Type B pancreatic cell (in vitro differentiated cells): ENCODE measurements around the gene DENND1C. TPM values are rescaled to one million over a fixed set of nuclear protein-coding genes. Genes with fewer than 3 reads are reported as not detected.
A peak's percentile ranks its signal among the peaks of the same experiment; 100 is the strongest.

Experiments used
- DNase-seq: peaks from one replicate; pipeline ENCODE4 v3.0.0; 2021; ENCODE audit warnings: mixed read lengths; ENCODE audit not compliant: unreplicated experiment; ENCODE audit errors: extremely low spot score
- H3K27ac Mint-ChIP-seq: 2 replicates; pipeline ENCODE4 v1.8.0; 2021; ENCODE audit warnings: mild to moderate bottlenecking, mixed read lengths
- H3K27me3 Mint-ChIP-seq: 2 replicates; pipeline ENCODE4 v1.8.0; 2021; ENCODE audit warnings: mixed read lengths
- H3K36me3 Mint-ChIP-seq: 2 replicates; pipeline ENCODE4 v1.8.0; 2021; ENCODE audit warnings: mixed read lengths
- H3K4me1 Mint-ChIP-seq: one replicate; pipeline ENCODE4 v1.8.0; 2021; ENCODE audit warnings: mixed read lengths; ENCODE audit not compliant: unreplicated experiment
- H3K4me3 Mint-ChIP-seq: 2 replicates; pipeline ENCODE4 v1.8.0; 2021; ENCODE audit warnings: mild to moderate bottlenecking, mixed read lengths
- H3K9me3 Mint-ChIP-seq: 2 replicates; pipeline ENCODE4 v1.8.0; 2021; ENCODE audit warnings: mixed read lengths
- CTCF ChIP-seq: fragments of 200-600 bp; sonication (generic); conservative IDR thresholded peaks from 2 replicates; pipeline ENCODE4 v1.5.0; 2021; ENCODE audit warnings: antibody characterized with exemption, mild to moderate bottlenecking
- total RNA-seq: library from RNA; stranded (reverse); gene quantifications from 2 replicates; pipeline ENCODE4 v1.2.1, GENCODE V29; 2021; ENCODE audit warnings: low replicate concordance

DENND1C gene
- total RNA-seq, 1 donor from 2014 or later = 0.94 TPM

- H3K4me1 Mint-ChIP-seq = no peaks in the 10 kb centered on the region
- no peaks in the 10 kb centered on the region for H3K36me3 Mint-ChIP-seq
- no peak within 1 kb of the TSS for H3K27ac Mint-ChIP-seq
- peak within 1 kb of the TSS; percentile 85 for H3K4me3 Mint-ChIP-seq
- no peaks in the 10 kb centered on the region for H3K9me3 Mint-ChIP-seq
- peaks cover 43% of the 10 kb centered on the region for H3K27me3 Mint-ChIP-seq
- no peak for DNase-seq
- peak; percentile 47 for TF ChIP-seq CTCF
These were observed 20.4 kb upstream of the DENND1C start, which contains the start of gene TUBB4A for GRCh38 chr19:6501740-6502648. Gene TUBB4A, minus strand, starts transcription at chr19:6502309. Its CDS starts 97 bp downstream, at chr19:6502212.

- Mint-ChIP-seq H3K9me3 (no peaks in the 10 kb centered on the region), H3K4me3 (peak overlapping the region; percentile 85), H3K27me3 (peaks cover 43% of the 10 kb centered on the region), H3K4me1 (no peaks in the 10 kb centered on the region), H3K36me3 (no peaks in the 10 kb centered on the region), H3K27ac (no peak overlapping the region)
- no peak for DNase-seq
- TF ChIP-seq CTCF = no peak
These were observed 19.5 kb upstream of the DENND1C start for GRCh38 chr19:6500837-6501739.

- no peak for TF ChIP-seq CTCF
- H3K27ac Mint-ChIP-seq = no peak overlapping the region
- H3K4me3 Mint-ChIP-seq = no peak overlapping the region
- no peaks in the 10 kb centered on the region for H3K4me1 Mint-ChIP-seq
- no peak for DNase-seq
- no peaks in the 10 kb centered on the region for H3K36me3 Mint-ChIP-seq
- peaks cover 43% of the 10 kb centered on the region for H3K27me3 Mint-ChIP-seq
- no peaks in the 10 kb centered on the region for H3K9me3 Mint-ChIP-seq
These were observed 17.6 kb upstream of the DENND1C start for GRCh38 chr19:6499052-6499790.

- Mint-ChIP-seq H3K9me3 (no peaks in the 10 kb centered on the region), H3K27me3 (peaks cover 39% of the 10 kb centered on the region), H3K36me3 (no peaks in the 10 kb centered on the region), H3K4me1 (no peaks in the 10 kb centered on the region), H3K4me3 (no peak overlapping the region), H3K27ac (no peak overlapping the region)
- no peak for TF ChIP-seq CTCF
- no peak for DNase-seq
These were observed 16.9 kb upstream of the DENND1C start for GRCh38 chr19:6498294-6499036.
